ENCODE measurements around the gene IL20.

The IL20 gene

GRCh38 chr1:206904423-206905142 lies 39.2 kb downstream of the IL20 start:
- DNase-seq (ENCODE audit: low spot score) = no peak

- peak; percentile 89 for DNase-seq (ENCODE audit: low spot score)
These were observed 40.1 kb downstream of the IL20 start for GRCh38 chr1:206905295-206906164.

GRCh38 chr1:206907304-206907991 lies 42.0 kb downstream of the IL20 start:
- DNase-seq (ENCODE audit: low spot score) = no peak

GRCh38 chr1:206908038-206908437 lies 42.6 kb downstream of the IL20 start:
- DNase-seq (ENCODE audit: low spot score) = no peak

- peak; percentile 20 for DNase-seq (ENCODE audit: low spot score)
These were observed 43.9 kb downstream of the IL20 start for GRCh38 chr1:206909161-206909882.

- no peak for DNase-seq (ENCODE audit: low spot score)
These were observed 44.5 kb downstream of the IL20 start for GRCh38 chr1:206909883-206910318.

- peak; percentile 78 for DNase-seq (ENCODE audit: low spot score)
These were observed 45.7 kb downstream of the IL20 start for GRCh38 chr1:206911064-206911663.

GRCh38 chr1:206912445-206913095 lies 47.1 kb downstream of the IL20 start:
- DNase-seq (ENCODE audit: low spot score) = peak; percentile 89

GRCh38 chr1:206913766-206914537 lies 48.5 kb downstream of the IL20 start:
- no peak for DNase-seq (ENCODE audit: low spot score)

- DNase-seq (ENCODE audit: low spot score) = no peak
These were observed 49.8 kb downstream of the IL20 start for GRCh38 chr1:206915030-206915735.

- no peak for DNase-seq (ENCODE audit: low spot score)
These were observed 50.7 kb downstream of the IL20 start for GRCh38 chr1:206916000-206916709.

- DNase-seq (ENCODE audit: low spot score) = no peak
These were observed 52.7 kb downstream of the IL20 start for GRCh38 chr1:206918076-206918475.
